Stimulated activated naive B cell treated with anti-CD40 and anti-IgM and Interleukin-4, amounts not matched to agents 10 μg/mL and 1 μg/mL and 100 μg/mL, for 72 hours (primary cell): Measurements from ENCODE around the gene DCLK3.
A peak's percentile ranks its signal among the peaks of the same experiment; 100 is the strongest.

Source experiments
- ATAC-seq, 2 donors: fragments of 150-1000 bp; cut with Tn5 transposase; replicated peaks; 2 replicates each; pipeline ENCODE4 v1.10.0; 2021; ENCODE audit warnings: moderate library complexity in 1 of 2
- DNase-seq: peaks from one replicate; pipeline ENCODE4 v3.0.0; 2021
- H3K27ac Mint-ChIP-seq: one replicate; pipeline ENCODE4 v1.8.0; 2022; ENCODE audit warnings: mild to moderate bottlenecking, mixed read lengths
- H3K27me3 Mint-ChIP-seq, 2 donors: one replicate each; pipeline ENCODE4 v1.8.0; 2022; ENCODE audit warnings: mixed read lengths in 2 of 2
- H3K36me3 Mint-ChIP-seq, 2 donors: one replicate each; pipeline ENCODE4 v1.8.0; 2022; ENCODE audit warnings: mixed read lengths in 2 of 2, mild to moderate bottlenecking in 1 of 2
- H3K4me1 Mint-ChIP-seq, 2 donors: one replicate each; pipeline ENCODE4 v1.8.0; 2022; ENCODE audit warnings: mixed read lengths in 2 of 2, mild to moderate bottlenecking in 1 of 2
- H3K4me3 Mint-ChIP-seq, 2 donors: one replicate each; pipeline ENCODE4 v1.8.0; 2022; ENCODE audit warnings: mild to moderate bottlenecking in 2 of 2, mixed read lengths in 2 of 2, moderate library complexity in 1 of 2
- H3K9me3 Mint-ChIP-seq, 2 donors: one replicate each; pipeline ENCODE4 v1.8.0; 2022; ENCODE audit warnings: mixed read lengths in 2 of 2, mild to moderate bottlenecking in 1 of 2

The DCLK3 gene

DNA sequence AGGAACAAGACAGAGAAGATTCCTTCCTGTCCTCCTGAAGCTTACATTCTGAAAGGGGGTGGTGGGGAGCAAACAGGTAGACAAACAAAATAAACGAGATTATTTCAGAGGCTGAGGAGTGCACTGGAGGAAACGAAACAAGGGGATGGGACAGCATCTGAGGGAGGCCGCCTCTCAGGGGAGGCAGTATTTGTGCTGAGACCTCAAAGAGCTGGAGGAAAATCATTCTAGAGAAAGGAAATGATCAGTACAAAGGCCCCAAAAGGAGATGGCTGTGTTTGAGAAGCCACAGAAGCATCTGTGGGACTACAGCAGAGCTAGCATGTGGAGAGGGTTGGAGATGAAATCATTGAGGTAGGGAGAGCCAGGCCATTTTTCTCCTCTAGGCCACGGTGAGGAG is 55.1 kb downstream of the DCLK3 start:
- no peak overlapping the region for H3K27ac Mint-ChIP-seq
- H3K9me3 Mint-ChIP-seq: no peaks in the 10 kb centered on the region
- no peak for ATAC-seq
- H3K27me3 Mint-ChIP-seq: peaks cover 8 to 13% of the 10 kb centered on the region in 2 donors
- H3K36me3 Mint-ChIP-seq: no peaks in the 10 kb centered on the region
- no peak for DNase-seq
- peaks cover 3 to 12% of the 10 kb centered on the region in 2 donors for H3K4me1 Mint-ChIP-seq
- no peak overlapping the region for H3K4me3 Mint-ChIP-seq

DNA sequence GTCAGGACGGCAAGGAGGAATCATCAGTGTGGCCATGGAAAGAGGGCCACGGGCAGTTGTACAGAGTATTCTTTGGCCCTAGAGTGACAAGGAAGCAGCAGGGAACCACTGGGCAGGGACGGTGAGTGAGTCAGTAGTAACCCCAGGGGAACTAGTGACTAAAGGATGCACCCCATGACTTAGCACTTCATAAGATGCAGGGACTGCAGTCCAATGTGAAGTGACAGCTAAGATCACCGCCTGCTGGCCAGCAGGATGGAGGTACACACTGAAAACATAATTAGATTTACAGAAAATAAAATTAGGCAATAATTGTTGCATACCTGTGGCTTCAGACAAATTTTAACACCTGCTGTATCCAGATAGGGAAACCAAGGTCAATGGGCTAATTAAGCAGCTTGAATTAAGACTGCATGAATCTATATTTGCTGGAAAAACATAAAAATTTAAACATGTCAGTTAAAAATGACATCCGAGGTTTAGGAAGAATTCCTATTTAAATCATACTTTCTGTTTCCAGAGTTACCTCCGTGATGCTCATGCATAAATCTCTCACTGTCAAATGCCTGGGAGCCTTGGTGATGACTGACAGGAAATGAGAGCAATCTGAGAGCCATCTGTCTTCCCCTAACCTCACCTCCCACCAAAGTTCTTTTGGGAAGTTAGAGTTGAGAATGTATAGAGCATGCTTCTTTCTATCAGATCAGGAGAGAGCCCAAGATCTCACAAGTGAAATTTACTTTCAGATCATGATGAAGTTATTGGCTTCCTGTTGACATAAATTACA is 56.5 kb downstream of the DCLK3 start:
- Mint-ChIP-seq H3K27ac (no peak overlapping the region), H3K9me3 (no peaks in the 10 kb centered on the region), H3K36me3 (no peaks in the 10 kb centered on the region), H3K27me3 (peaks cover 9 to 13% of the 10 kb centered on the region in 2 donors), H3K4me3 (no peak overlapping the region), H3K4me1 (peaks cover 3 to 12% of the 10 kb centered on the region in 2 donors)
- ATAC-seq (peak; percentile 88 to 95), DNase-seq (peak; percentile 6)

DNA sequence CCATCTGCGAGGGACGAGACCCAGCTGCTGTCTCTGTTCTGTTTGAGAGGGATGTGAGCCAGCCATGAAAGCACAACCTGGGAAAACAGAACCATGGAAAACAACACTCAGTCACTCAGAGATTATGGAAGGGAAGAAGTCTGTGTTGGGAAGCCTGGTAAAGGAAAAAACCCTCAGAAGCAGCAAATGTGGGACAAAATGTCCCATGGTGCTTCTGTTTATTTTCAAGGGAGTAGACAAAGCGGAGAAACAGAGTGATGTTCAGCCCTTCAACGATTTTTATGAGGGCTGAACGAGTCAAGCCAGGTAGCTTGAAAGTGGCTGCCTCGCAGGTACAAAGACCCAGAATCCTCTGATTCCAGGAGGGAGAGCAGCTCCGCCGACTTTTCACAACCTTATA is 59.3 kb downstream of the DCLK3 start:
- peaks cover 9 to 13% of the 10 kb centered on the region in 2 donors for H3K27me3 Mint-ChIP-seq
- ATAC-seq: no peak
- peaks cover 3 to 12% of the 10 kb centered on the region in 2 donors for H3K4me1 Mint-ChIP-seq
- H3K9me3 Mint-ChIP-seq: no peaks in the 10 kb centered on the region
- no peak overlapping the region for H3K27ac Mint-ChIP-seq
- DNase-seq: no peak
- no peak overlapping the region for H3K4me3 Mint-ChIP-seq
- no peaks in the 10 kb centered on the region for H3K36me3 Mint-ChIP-seq

DNA sequence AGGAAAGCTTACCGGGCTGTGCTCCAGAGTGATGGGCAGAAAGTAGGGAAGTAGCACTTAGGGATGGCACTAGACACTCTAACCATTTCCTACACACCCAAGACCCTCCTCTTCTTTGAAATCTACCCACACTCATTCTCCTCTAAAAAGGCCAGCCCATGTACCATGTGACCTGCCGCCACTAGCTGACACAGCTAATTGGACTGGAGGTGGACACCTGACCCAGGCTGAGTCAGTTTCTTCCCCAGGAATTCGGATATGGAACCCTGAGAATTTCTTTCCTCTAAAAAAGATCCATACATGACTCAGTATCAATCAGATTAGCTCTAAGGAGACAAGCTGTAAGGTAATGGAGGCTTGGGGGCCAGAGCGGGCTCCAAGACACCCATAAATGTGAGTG is 60.1 kb downstream of the DCLK3 start:
- no peaks in the 10 kb centered on the region for H3K36me3 Mint-ChIP-seq
- H3K27ac Mint-ChIP-seq: no peak overlapping the region
- peaks cover 3 to 12% of the 10 kb centered on the region in 2 donors for H3K4me1 Mint-ChIP-seq
- H3K4me3 Mint-ChIP-seq: no peak overlapping the region
- no peak for DNase-seq
- peaks cover 9 to 13% of the 10 kb centered on the region in 2 donors for H3K27me3 Mint-ChIP-seq
- H3K9me3 Mint-ChIP-seq: no peaks in the 10 kb centered on the region
- ATAC-seq: no peak

DNA sequence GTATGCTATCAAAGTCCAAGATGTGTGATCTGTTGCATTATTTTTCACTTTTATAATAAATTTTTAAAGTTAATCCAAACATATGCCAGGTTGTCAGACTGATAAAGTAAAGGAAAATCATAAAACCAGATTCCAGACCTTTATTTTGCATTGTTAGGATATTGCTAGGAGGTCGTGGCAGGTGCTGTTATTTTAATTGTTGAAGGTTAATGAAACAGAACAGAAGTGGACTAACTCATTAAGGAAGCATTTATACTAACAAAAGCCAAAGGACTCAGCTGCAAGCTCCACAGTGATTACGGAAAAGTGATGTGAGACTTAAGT is 63.1 kb downstream of the DCLK3 start:
- no peaks in the 10 kb centered on the region for H3K9me3 Mint-ChIP-seq
- ATAC-seq (no peak), DNase-seq (no peak)
- H3K36me3 Mint-ChIP-seq: no peaks in the 10 kb centered on the region
- no peaks in the 10 kb centered on the region for H3K4me1 Mint-ChIP-seq
- no peak overlapping the region for H3K4me3 Mint-ChIP-seq
- no peak overlapping the region for H3K27ac Mint-ChIP-seq
- peaks cover 9% of the 10 kb centered on the region in 2 donors for H3K27me3 Mint-ChIP-seq

DNA sequence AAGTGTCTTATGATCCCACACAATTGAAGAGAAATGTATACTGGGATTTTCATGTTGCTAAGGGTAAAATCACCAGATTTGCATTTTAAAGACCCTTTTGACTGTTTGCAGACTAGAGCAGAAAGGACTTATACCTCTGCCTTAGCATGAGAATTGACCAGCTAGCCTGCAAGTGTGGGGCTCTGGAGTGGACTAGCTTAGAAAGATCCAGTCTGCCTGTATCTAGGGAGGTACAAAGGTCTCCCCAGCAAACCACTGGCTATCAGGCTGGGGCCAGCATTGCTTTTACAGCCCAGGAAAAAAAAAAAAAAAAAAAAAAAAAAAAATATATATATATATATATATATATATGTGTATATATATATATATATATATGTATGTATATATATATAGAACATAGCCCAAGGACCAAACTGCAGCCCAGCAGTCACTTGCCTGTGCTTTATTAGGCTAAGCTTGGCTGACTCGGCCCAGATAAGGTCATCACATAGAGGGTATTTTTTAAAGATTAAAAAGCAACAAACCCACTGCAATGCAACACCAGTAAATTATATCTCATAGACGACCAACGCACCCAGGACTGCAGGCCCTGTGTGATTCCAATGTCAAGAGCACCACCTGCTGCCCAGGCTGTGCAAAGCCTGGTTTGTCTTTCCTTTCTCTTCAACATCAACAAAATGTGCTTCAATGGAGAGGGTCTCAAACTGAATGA is 63.7 kb downstream of the DCLK3 start:
- H3K9me3 Mint-ChIP-seq: no peaks in the 10 kb centered on the region
- DNase-seq (peak; percentile 20), ATAC-seq (peak; percentile 94 to 95)
- no peak overlapping the region for H3K4me3 Mint-ChIP-seq
- no peak overlapping the region for H3K27ac Mint-ChIP-seq
- no peaks in the 10 kb centered on the region for H3K36me3 Mint-ChIP-seq
- H3K27me3 Mint-ChIP-seq: peaks cover 9% of the 10 kb centered on the region in 2 donors
- H3K4me1 Mint-ChIP-seq: no peaks in the 10 kb centered on the region

DNA sequence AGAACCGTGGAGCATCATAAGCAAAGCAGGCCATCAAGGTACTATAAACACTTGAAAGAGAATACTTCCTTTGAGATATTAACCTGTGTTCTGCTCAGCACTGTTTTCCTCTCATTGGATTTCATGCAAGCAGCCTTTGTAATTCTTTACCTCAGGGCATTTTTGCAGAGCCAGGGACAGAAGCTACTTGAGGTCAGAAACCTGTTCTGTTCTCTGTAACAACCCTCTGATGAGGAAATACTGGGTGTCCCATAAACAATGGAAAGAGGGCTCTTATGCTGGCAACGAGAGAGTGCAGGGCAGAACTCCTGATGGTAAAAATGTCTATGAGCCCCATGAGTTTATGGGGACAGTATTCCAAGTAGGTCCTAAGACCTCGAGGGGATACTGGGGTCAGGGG is 66.0 kb downstream of the DCLK3 start:
- H3K4me1 Mint-ChIP-seq: peaks cover 0 to 2% of the 10 kb centered on the region in 2 donors
- H3K9me3 Mint-ChIP-seq: no peaks in the 10 kb centered on the region
- H3K4me3 Mint-ChIP-seq: no peak overlapping the region
- H3K27ac Mint-ChIP-seq: no peak overlapping the region
- no peaks in the 10 kb centered on the region for H3K27me3 Mint-ChIP-seq
- ATAC-seq (no peak), DNase-seq (no peak)
- no peaks in the 10 kb centered on the region for H3K36me3 Mint-ChIP-seq

DNA sequence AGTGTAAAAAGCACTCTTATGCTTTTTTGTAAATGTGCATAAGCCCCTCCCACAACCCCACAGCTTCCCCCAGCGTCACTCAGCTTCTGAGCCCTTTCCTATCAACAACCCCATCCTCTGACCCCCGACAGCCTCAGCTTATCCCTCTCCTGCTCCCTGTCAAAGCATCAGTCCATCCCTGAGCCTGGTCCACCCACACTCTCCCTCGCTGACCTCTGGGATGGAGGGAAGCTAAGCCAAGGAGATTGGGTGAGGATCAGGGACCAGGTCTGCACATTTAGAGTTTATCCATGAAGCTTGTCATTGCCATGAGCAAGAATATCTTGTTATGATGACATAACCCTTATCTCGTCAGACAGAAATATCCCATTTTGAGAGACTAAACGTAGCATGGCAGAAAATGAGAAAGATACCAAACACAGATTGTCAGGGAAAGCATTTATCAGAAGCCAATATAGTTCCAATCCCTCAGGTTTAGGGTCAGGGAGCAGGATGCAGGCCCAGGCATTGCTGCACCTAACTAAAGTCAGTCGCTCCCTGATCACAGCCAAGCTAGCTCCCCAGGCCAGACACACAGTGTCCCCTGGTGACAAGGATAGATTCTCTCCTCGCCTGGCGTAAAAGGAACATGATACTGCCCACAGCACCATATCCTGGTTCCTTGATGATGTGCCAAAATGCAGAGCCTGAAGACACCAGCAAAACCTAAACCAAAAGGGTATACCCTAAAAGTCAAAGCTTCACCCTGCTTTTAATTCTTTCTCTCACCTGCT is 66.9 kb downstream of the DCLK3 start:
- ATAC-seq (no peak), DNase-seq (no peak)
- no peak overlapping the region for H3K4me3 Mint-ChIP-seq
- no peak overlapping the region for H3K27ac Mint-ChIP-seq
- H3K9me3 Mint-ChIP-seq: no peaks in the 10 kb centered on the region
- H3K36me3 Mint-ChIP-seq: no peaks in the 10 kb centered on the region
- H3K27me3 Mint-ChIP-seq: no peaks in the 10 kb centered on the region
- peaks cover 0 to 2% of the 10 kb centered on the region in 2 donors for H3K4me1 Mint-ChIP-seq

DNA sequence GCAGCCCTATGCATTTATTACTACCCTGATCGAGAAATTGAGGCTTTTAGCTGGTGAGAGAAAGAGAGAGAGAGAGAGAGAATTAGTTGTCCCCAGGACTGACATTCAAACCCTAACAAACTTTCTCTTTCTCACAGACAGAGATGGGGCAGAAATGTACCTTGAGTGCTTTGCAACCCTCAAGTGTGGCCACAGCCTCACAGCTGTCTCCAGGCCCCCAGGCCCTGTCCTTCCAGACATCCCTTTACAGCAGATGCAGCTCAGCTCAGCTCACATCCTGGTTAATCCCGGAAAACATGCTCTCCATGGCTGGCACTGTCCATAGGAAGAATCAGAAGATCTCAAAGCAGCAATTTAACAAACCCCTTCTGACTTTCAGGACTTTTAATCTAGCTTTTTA is 67.6 kb downstream of the DCLK3 start:
- no peaks in the 10 kb centered on the region for H3K9me3 Mint-ChIP-seq

DNA sequence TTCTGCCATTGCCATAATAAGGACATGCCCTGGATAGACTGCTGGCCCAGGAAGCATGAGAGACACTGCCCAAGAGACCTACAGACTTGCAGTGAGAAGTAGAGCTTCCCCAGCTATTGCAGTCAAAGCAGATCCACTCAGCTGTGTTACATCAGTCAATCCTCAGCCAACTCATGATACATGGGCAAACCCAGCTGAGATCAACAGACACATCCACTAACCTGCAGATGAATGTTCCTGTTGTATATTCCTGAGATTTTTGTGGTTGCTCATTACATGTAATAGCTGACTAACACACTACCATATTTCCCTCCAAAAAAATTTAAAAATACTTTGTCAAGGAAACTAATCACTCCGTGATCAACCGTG is 68.6 kb downstream of the DCLK3 start:
- no peaks in the 10 kb centered on the region for H3K36me3 Mint-ChIP-seq
- H3K4me3 Mint-ChIP-seq: no peak overlapping the region
- peaks cover 0 to 2% of the 10 kb centered on the region in 2 donors for H3K4me1 Mint-ChIP-seq
- ATAC-seq: no peak
- no peak for DNase-seq
- no peaks in the 10 kb centered on the region for H3K9me3 Mint-ChIP-seq
- no peaks in the 10 kb centered on the region for H3K27me3 Mint-ChIP-seq
- no peak overlapping the region for H3K27ac Mint-ChIP-seq

More for the DNA sequence above, 67.6 kb downstream of the DCLK3 start:
- DNase-seq (no peak), ATAC-seq (no peak)
- no peaks in the 10 kb centered on the region for H3K36me3 Mint-ChIP-seq
- H3K4me1 Mint-ChIP-seq: peaks cover 0 to 2% of the 10 kb centered on the region in 2 donors
- H3K27ac Mint-ChIP-seq: no peak overlapping the region
- no peaks in the 10 kb centered on the region for H3K27me3 Mint-ChIP-seq
- H3K4me3 Mint-ChIP-seq: no peak overlapping the region

DNA sequence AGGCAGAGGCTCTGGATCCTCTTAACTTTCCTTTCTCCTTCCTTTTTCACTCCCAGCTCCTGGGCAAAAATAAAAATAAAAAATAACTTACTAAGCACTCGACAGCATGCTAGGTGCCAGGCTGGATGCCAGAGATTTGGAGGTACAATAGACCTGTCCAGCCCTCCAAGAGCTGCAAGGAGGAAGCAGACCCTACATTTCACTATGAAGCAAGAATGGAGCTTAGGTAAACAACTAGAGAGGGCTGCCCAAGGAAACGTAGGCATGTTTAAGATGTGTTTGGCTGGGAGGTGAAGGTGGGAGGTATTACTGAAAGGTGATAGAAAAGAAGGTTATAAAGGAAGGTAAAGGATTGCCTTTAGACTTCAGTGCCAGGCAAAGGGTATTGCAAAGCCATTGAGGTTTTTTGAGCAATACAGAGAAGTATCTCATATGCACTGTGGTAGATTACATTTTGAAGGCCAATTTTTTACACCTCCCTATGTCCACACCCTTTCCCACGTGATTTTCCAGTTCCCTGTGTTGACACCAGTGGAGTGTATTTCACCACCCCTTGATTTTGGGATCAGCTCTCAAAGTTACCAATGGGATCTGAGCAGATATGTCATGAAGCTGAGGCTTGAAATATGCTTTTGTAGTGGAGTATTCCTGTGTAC is 69.1 kb downstream of the DCLK3 start:
- DNase-seq (no peak), ATAC-seq (no peak)
- peaks cover 0 to 2% of the 10 kb centered on the region in 2 donors for H3K4me1 Mint-ChIP-seq
- H3K27ac Mint-ChIP-seq: no peak overlapping the region
- no peak overlapping the region for H3K4me3 Mint-ChIP-seq
- H3K9me3 Mint-ChIP-seq: no peaks in the 10 kb centered on the region
- no peaks in the 10 kb centered on the region for H3K36me3 Mint-ChIP-seq
- H3K27me3 Mint-ChIP-seq: no peaks in the 10 kb centered on the region

DNA sequence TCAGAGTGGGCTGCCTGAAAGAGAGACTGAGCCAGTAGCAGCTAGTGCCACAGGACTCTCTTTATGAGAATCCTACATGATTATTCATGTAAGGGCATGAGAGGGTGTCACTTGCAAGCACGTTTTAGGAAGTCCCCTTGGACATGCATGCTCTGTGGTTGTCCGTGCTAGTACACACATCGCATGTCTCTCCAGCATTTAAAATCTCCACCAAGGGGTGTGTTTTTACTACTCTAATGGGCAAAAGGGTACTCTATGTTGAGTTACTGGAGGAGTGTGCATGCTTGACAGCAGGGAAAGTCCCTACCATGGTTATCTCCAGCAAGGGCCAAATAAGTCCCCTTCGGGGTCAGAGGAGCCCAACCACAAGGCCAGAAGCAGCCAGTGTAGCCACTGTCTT is 70.7 kb downstream of the DCLK3 start:
- Mint-ChIP-seq H3K4me1 (peaks cover 0 to 2% of the 10 kb centered on the region in 2 donors), H3K4me3 (no peak overlapping the region), H3K27me3 (no peaks in the 10 kb centered on the region), H3K27ac (no peak overlapping the region), H3K36me3 (no peaks in the 10 kb centered on the region), H3K9me3 (no peaks in the 10 kb centered on the region)
- peak; percentile 44 to 56 for ATAC-seq
- no peak for DNase-seq

DNA sequence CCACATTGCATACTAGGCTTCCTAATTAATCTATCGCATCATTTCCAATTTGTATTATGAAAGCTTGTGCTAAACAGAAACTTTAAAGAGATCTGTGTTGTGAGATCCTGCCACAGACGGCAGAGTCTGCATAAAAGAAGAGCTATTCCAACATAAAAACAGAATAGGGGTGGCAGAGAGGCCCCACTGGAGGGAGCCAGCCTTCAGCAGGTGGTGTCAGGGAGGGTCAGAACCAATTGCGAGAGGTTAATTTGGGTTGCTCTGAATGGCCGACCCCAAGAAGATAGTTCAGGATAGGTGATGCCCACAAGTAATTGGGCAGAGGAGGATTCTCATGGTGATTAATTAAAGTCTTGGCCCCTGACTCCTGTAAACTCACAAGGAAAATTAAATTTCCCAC is 74.8 kb downstream of the DCLK3 start:
- peaks cover 0 to 2% of the 10 kb centered on the region in 2 donors for H3K4me1 Mint-ChIP-seq
- peaks cover 0 to 4% of the 10 kb centered on the region in 2 donors for H3K27me3 Mint-ChIP-seq
- no peaks in the 10 kb centered on the region for H3K9me3 Mint-ChIP-seq
- H3K36me3 Mint-ChIP-seq: no peaks in the 10 kb centered on the region
- no peak overlapping the region for H3K4me3 Mint-ChIP-seq
- no peak overlapping the region for H3K27ac Mint-ChIP-seq
- ATAC-seq: no peak
- DNase-seq: no peak

DNA sequence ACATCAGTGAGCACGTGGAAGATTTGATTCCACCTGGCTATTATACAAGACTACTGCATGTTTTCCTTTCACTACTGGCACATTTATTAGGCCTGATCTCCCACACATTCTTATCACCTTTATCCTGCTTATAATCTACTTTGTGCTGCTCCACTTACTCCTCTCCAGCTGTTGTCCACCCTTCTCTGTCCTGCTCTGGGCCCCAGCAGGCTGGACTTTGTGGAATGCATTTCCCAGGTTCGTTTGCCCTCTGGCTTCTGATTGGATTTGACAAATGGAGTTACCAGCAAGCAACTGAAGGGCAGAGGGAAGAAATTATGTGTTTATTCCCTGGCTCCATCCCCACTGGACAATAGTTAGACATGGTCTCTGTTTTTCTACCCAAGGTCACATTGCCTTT is 75.5 kb downstream of the DCLK3 start:
- no peak overlapping the region for H3K4me3 Mint-ChIP-seq
- DNase-seq (no peak), ATAC-seq (no peak)
- peaks cover 4 to 5% of the 10 kb centered on the region in 2 donors for H3K27me3 Mint-ChIP-seq
- peaks cover 0 to 2% of the 10 kb centered on the region in 2 donors for H3K4me1 Mint-ChIP-seq
- no peaks in the 10 kb centered on the region for H3K36me3 Mint-ChIP-seq
- H3K9me3 Mint-ChIP-seq: no peaks in the 10 kb centered on the region
- H3K27ac Mint-ChIP-seq: no peak overlapping the region
